ENCODE data around the gene PAK1.

DNA sequence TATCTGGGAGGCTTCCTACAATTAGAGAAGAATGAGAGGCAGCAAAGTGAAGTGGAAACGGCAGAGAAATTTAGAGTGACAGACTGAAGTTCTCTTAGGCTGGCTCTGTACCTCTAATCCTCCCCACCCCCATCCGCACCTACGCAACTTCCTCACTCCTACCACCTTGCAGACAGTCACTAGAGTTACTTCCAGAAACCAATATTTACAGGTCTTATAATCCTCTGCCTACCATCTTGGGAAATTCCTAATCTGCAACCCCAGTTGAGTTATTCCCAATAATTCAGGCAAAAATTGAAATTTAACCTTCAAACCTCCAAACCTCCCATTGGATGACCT lies 71.7 kb downstream of the PAK1 start:
- TF ChIP-seq POLR2AphosphoS5 (IDR thresholded peaks at IDR 0.05; ENCODE audit: low read depth, low read length) (no peak), POLR2A (IDR thresholded peaks at IDR 0.05; ENCODE audit: low read depth, low read length) (no peak)
